ENCODE measurements around the gene C4B. TPM values are rescaled to one million over a fixed set of nuclear protein-coding genes. Genes with fewer than 3 reads are reported as not detected.

C4B gene
- total and polyA plus RNA-seq, 9 of the 15 experiments (the other 6 are each of a cell fraction or from before 2014, with no cell fraction given): 0.32 to 8.8 (median 5.4) TPM

DNA sequence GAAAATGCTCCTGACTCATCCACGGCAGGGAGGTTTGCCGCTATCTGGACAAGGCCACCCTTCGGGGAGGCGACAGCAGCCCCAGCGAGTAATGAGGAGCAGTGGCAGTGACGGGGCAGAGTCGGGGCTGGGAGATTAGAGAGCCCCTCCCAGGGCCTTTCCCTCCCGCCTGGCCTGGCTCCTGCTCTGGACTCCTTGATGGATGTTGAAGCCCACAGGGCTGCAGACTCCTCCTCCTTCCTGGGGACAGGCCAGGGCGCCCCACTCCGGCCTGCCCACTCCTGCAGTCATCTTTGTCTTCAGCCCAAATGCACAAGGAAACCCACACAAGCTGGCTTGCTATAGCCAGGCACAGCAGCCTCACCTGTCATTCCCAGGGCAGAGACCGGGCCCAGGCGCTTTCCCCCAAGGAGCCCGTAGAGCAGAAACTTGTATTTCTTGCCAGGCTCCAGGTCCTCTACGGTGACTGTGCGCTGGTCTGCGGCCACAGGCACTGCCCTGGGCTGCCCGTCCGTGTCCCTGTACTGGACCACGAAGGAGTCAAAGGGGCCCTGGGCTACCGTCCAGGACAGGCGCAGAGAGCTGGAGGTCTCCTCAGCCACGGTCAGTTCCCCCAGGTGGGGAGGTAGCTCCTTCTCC lies 31.3 kb downstream of the C4B start (continued):
- TF ChIP-seq JUND (IDR thresholded peaks at IDR 0.05; ENCODE audit: borderline replicate concordance, low read depth, low read length) (peak; percentile 43; the same call in 1 of the 2 replicates), JUND (tag; IDR thresholded peaks at IDR 0.05; ENCODE audit: borderline replicate concordance, low read depth, low read length) (no peak; the same call in 2 of the 3 replicates), ATF7 (IDR thresholded peaks at IDR 0.05) (peak; percentile 61; the same call in 1 of the 2 replicates), MIER1 (IDR thresholded peaks at IDR 0.05; ENCODE audit: low read depth) (no peak), PHF8 (IDR thresholded peaks at IDR 0.05; ENCODE audit: borderline replicate concordance, low read length) (peak; percentile 38; the same call in 1 of the 2 replicates), CXXC5 (CRISPR knock-in tag; IDR thresholded peaks at IDR 0.05) (peak; percentile 65), MAFG (tag; conservative IDR thresholded peaks at IDR 0.05) (peak; percentile 20), RBFOX2 (IDR thresholded peaks at IDR 0.05; ENCODE audit: low read depth, low read length) (peak; percentile 70), TOE1 (IDR thresholded peaks at IDR 0.05; ENCODE audit: borderline replicate concordance) (peak; percentile 48; the same call in 1 of the 2 replicates), TOE1 (CRISPR knock-in tag; IDR thresholded peaks at IDR 0.05; ENCODE audit: borderline replicate concordance, low read depth) (no peak), TAF7 (tag; IDR thresholded peaks at IDR 0.05) (peak; percentile 29; the same call in 1 of the 2 replicates), ZBTB7A (IDR thresholded peaks at IDR 0.05; ENCODE audit: borderline replicate concordance, control insufficient read depth, low read depth, low read length) (peak; percentile 12; the same call in 1 of the 2 replicates), MYC (IDR thresholded peaks at IDR 0.05; ENCODE audit: low read depth, low read length) (no peak), MYC (CRISPR knock-in tag; IDR thresholded peaks at IDR 0.05; ENCODE audit: borderline replicate concordance, low read depth) (0 out of 2 replicates have a peak, but pooled peaks have one; percentile 42), CBFA2T2 (conservative IDR thresholded peaks at IDR 0.05) (0 out of 2 replicates have a peak, but pooled peaks have one; percentile 28), BRF1 (IDR thresholded peaks at IDR 0.05; ENCODE audit: borderline replicate concordance, extremely low read depth, insufficient read length) (no peak), ZNF583 (CRISPR knock-in tag; IDR thresholded peaks at IDR 0.05) (0 out of 2 replicates have a peak, but pooled peaks have one; percentile 65), SUPT5H (IDR thresholded peaks at IDR 0.05) (peak; percentile 46; the same call in 1 of the 2 replicates)
- TF ChIP-seq, protein P1, sequence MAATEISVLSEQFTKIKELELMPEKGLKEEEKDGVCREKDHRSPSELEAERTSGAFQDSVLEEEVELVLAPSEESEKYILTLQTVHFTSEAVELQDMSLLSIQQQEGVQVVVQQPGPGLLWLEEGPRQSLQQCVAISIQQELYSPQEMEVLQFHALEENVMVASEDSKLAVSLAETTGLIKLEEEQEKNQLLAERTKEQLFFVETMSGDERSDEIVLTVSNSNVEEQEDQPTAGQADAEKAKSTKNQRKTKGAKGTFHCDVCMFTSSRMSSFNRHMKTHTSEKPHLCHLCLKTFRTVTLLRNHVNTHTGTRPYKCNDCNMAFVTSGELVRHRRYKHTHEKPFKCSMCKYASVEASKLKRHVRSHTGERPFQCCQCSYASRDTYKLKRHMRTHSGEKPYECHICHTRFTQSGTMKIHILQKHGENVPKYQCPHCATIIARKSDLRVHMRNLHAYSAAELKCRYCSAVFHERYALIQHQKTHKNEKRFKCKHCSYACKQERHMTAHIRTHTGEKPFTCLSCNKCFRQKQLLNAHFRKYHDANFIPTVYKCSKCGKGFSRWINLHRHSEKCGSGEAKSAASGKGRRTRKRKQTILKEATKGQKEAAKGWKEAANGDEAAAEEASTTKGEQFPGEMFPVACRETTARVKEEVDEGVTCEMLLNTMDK (IDR thresholded peaks at IDR 0.05; ENCODE audit: borderline replicate concordance, insufficient read depth, low read depth, low read length, poor library complexity, severe bottlenecking): no peak
- TF ChIP-seq, protein P2, sequence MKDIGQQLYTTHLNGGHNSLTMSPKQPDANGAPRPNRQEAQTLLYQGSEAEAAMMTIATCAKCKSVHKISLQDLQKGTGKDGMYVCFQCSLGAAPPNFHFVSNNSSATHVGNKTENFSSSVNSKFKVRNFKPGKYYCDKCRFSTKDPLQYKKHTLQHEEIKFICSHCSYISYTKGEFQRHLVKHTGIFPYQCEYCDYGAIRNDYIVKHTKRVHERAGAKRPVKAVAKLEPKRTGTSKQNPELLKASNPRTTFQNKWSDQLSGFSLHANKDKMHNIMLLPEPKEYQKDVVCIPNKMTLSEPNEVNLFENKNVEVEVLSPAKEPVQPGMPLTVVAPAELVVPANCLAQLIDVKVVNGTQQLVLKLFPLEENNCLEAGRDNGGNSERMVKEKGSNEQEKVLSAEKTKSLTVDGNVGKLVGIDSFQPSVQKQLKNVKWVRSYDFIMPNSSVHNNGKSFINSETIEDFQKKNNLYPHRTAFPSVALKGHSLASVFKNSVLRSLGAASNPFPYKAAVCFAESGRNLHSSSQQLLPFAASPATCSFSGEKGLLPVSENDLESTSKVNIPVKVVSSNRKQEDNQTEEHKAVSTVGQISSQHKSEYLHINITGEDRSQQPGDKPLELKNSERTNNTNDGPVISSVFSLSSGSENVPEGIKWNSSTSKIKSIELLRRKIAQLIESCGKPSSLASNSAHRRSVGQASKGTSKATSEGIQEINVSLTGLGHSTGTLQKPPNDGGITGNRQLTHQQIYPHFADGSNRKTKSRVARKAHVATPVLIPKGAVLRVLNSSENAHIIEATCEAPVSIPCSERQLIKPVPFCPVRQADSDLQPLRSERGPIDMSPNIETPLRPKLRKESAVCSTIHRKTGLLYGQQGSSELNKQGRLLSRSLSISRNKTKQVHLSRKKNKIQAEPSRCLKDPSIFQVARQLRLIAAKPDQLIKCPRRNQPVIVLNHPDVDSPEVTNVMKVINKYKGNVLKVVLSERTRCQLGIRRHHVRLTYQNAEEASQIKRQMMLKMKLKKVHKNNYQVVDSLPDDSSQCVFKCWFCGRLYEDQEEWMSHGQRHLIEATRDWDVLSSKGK (CRISPR knock-in tag; IDR thresholded peaks at IDR 0.05): no peak
- TF ChIP-seq, protein P3, sequence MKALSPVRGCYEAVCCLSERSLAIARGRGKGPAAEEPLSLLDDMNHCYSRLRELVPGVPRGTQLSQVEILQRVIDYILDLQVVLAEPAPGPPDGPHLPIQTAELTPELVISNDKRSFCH (CRISPR knock-in tag; IDR thresholded peaks at IDR 0.05): no peak
- TF ChIP-seq, protein P3 (tag; IDR thresholded peaks at IDR 0.05): peak; percentile 78

All from K562 (cell line).